PC-3 (cell line): ENCODE results near the gene ABCA3. TPM values are rescaled to one million over a fixed set of nuclear protein-coding genes. Genes with fewer than 3 reads are reported as not detected.

Experiments
- ATAC-seq: fragments of 200-7000 bp; cut with Tn5 transposase; 2 replicates; pipeline ENCODE4 v1.9.1; 2020; ENCODE audit warnings: mild to moderate bottlenecking, moderate library complexity
- BruUV-seq: library from RNA; stranded (reverse); fragments of 400-500 nt; replicated peaks from 2 replicates; lab custom pipeline; 2021; lab: Mats Ljungman, UMichigan
- CTCF ChIA-PET: fragments of 300-600 bp; sonication (Branson Sonifier 250); formaldehyde crosslinking; loops from one replicate; lab custom pipeline; 2022; ENCODE audit warnings: antibody characterized with exemption; lab: Charles Lee
- POLR2A ChIA-PET: fragments of 300-600 bp; sonication (Branson Sonifier 250); formaldehyde crosslinking; loops from one replicate; lab custom pipeline; 2022; ENCODE audit warnings: antibody characterized with exemption; ENCODE audit not compliant: unreplicated experiment; lab: Charles Lee
- DNase-seq: peaks from one replicate; pipeline ENCODE4 v3.0.0-alpha.2; 2015
- H2AFZ ChIP-seq: fragments of 300-600 bp; sonication (generic); 2 replicates; pipeline ENCODE4 v1.6.0; 2016; ENCODE audit warnings: antibody characterized with exemption, low read length
- H3F3A ChIP-seq: fragments of 300-600 bp; sonication (generic); one replicate; pipeline ENCODE4 v1.6.0; 2017; ENCODE audit warnings: antibody characterized with exemption, low read length, control low read depth, mild to moderate bottlenecking; ENCODE audit not compliant: unreplicated experiment
- H3K27ac ChIP-seq: fragments of 300-600 bp; sonication (generic); 2 replicates; pipeline ENCODE4 v1.5.1; 2016; ENCODE audit warnings: mild to moderate bottlenecking, low read length
- H3K27me3 ChIP-seq: fragments of 300-600 bp; sonication (generic); 2 replicates; pipeline ENCODE4 v1.6.1; 2016; ENCODE audit warnings: low read length, mixed read lengths
- H3K36me3 ChIP-seq: fragments of 300-600 bp; sonication (generic); 2 replicates; pipeline ENCODE4 v1.6.1; 2016; ENCODE audit warnings: low read depth, mixed run types, low read length, mixed read lengths
- H3K4me1 ChIP-seq: fragments of 300-600 bp; sonication (generic); 2 replicates; pipeline ENCODE4 v1.5.1; 2016; ENCODE audit warnings: low read length; ENCODE audit not compliant: insufficient read depth
- H3K4me2 ChIP-seq: fragments of 300-600 bp; sonication (generic); 2 replicates; pipeline ENCODE4 v1.6.0; 2016; ENCODE audit warnings: low read length
- H3K4me3 ChIP-seq: fragments of 300-600 bp; sonication (generic); 2 replicates; pipeline ENCODE4 v1.5.1; 2016; ENCODE audit warnings: mild to moderate bottlenecking, low read length, mixed read lengths
- H3K79me2 ChIP-seq: fragments of 300-600 bp; sonication (generic); 2 replicates; pipeline ENCODE4 v1.6.1; 2017; ENCODE audit warnings: low read length, mixed read lengths
- H3K9ac ChIP-seq: fragments of 300-600 bp; sonication (generic); 2 replicates; pipeline ENCODE4 v1.6.0; 2016; ENCODE audit warnings: mild to moderate bottlenecking, low read length
- H3K9me2 ChIP-seq: fragments of 300-600 bp; sonication (generic); replicated peaks from 2 replicates; pipeline ENCODE4 v1.6.1; 2016; ENCODE audit warnings: mixed run types, low read length, mixed read lengths
- H3K9me3 ChIP-seq: fragments of 300-600 bp; sonication (generic); 2 replicates; pipeline ENCODE4 v1.6.1; 2016; ENCODE audit warnings: low read length, mixed read lengths
- H4K20me1 ChIP-seq: fragments of 300-600 bp; sonication (generic); 2 replicates; pipeline ENCODE4 v1.6.1; 2016; ENCODE audit warnings: low read length, mixed read lengths
- CTCF ChIP-seq: fragments of 300-600 bp; sonication (generic); conservative IDR thresholded peaks from 2 replicates; pipeline ENCODE4 v1.5.1; 2017; ENCODE audit warnings: antibody characterized with exemption, low read depth, mild to moderate bottlenecking, low read length
- EZH2 ChIP-seq: fragments of 300-600 bp; sonication (generic); IDR thresholded peaks from one replicate; pipeline ENCODE4 v1.6.1; 2017; ENCODE audit warnings: antibody characterized with exemption, mild to moderate bottlenecking, low read length; ENCODE audit not compliant: unreplicated experiment
- EZH2phosphoT487 ChIP-seq: fragments of 300-600 bp; sonication (generic); IDR thresholded peaks from 2 replicates; pipeline ENCODE4 v1.6.1; 2018; ENCODE audit warnings: mild to moderate bottlenecking, antibody characterized with exemption, low read length, borderline replicate concordance
- intact Hi-C: fragments of 100-400 bp; cut with micrococcal nuclease; formaldehyde crosslinking; loops from 2 replicates; pipeline ENCODE4 v1.9.0; 2023
- total RNA-seq: library from RNA; depleted of rRNA; stranded (reverse); fragments of >200 nt; gene quantifications from 2 replicates; pipeline ENCODE4 v1.2.3, GENCODE V29; 2014

The ABCA3 gene
- total RNA-seq, 1 experiment from 2014 or later, result 11.0 TPM

GRCh38 chr16:2282866-2283555 lies 57.5 kb downstream of the ABCA3 start:
- no TSS peak for BruUV-seq
- POLR2A ChIA-PET, result no interaction called here

GRCh38 chr16:2282262-2282661 lies 58.3 kb downstream of the ABCA3 start:
- H2AFZ ChIP-seq, result no peak overlapping the region
- no TSS peak for BruUV-seq
- POLR2A ChIA-PET, result no interaction called here
- no peaks in the 10 kb centered on the region for H3K9me2 ChIP-seq
- no peak overlapping the region for H3K4me3 ChIP-seq
- TF ChIP-seq EZH2phosphoT487 (no peak), EZH2 (no peak), CTCF (no peak)
- H3K27ac ChIP-seq, result no peak overlapping the region
- H4K20me1 ChIP-seq, result no peaks in the 10 kb centered on the region
- H3K79me2 ChIP-seq, result no peaks in the 10 kb centered on the region
- no peaks in the 10 kb centered on the region for H3K36me3 ChIP-seq
- no peak for DNase-seq
- no peak overlapping the region for H3K4me2 ChIP-seq
- CTCF ChIA-PET, result no interaction called here
- H3K9ac ChIP-seq, result no peak overlapping the region
- no peaks in the 10 kb centered on the region for H3K4me1 ChIP-seq
- no peaks in the 10 kb centered on the region for H3F3A ChIP-seq
- intact Hi-C loops, result no loop called here
- no peaks in the 10 kb centered on the region for H3K27me3 ChIP-seq
- ATAC-seq, result no peak
- no peaks in the 10 kb centered on the region for H3K9me3 ChIP-seq

More at GRCh38 chr16:2282866-2283555, 57.5 kb downstream of the ABCA3 start:
- Histone ChIP-seq H3K27ac (no peak overlapping the region), H2AFZ (no peak overlapping the region), H3K4me1 (no peaks in the 10 kb centered on the region), H3K27me3 (no peaks in the 10 kb centered on the region), H3K4me3 (no peak overlapping the region), H4K20me1 (no peaks in the 10 kb centered on the region), H3K9me3 (no peaks in the 10 kb centered on the region), H3K79me2 (no peaks in the 10 kb centered on the region), H3K4me2 (no peak overlapping the region), H3K9ac (no peak overlapping the region), H3K36me3 (no peaks in the 10 kb centered on the region), H3F3A (no peaks in the 10 kb centered on the region), H3K9me2 (no peaks in the 10 kb centered on the region)
- intact Hi-C loops, result no loop called here
- no peak for ATAC-seq
- TF ChIP-seq EZH2 (no peak), CTCF (no peak), EZH2phosphoT487 (no peak)
- CTCF ChIA-PET, result no interaction called here
- no peak for DNase-seq

- CTCF ChIA-PET, result no interaction called here
- H3K27me3 ChIP-seq, result no peaks in the 10 kb centered on the region
- TF ChIP-seq EZH2phosphoT487, result no peak
- no peak for TF ChIP-seq EZH2
- H3K9me2 ChIP-seq, result no peaks in the 10 kb centered on the region
- no peaks in the 10 kb centered on the region for H3K36me3 ChIP-seq
- H3K9me3 ChIP-seq, result no peaks in the 10 kb centered on the region
- no peak overlapping the region for H3K4me2 ChIP-seq
- DNase-seq (no peak), ATAC-seq (no peak)
- no peaks in the 10 kb centered on the region for H3K79me2 ChIP-seq
- H3F3A ChIP-seq, result no peaks in the 10 kb centered on the region
- H4K20me1 ChIP-seq, result no peaks in the 10 kb centered on the region
- H3K4me1 ChIP-seq, result no peaks in the 10 kb centered on the region
- no peak overlapping the region for H2AFZ ChIP-seq
- H3K4me3 ChIP-seq, result no peak overlapping the region
- POLR2A ChIA-PET, result no interaction called here
- intact Hi-C loops, result no loop called here
- BruUV-seq, result no TSS peak
- H3K27ac ChIP-seq, result no peak overlapping the region
- no peak overlapping the region for H3K9ac ChIP-seq
Observed at GRCh38 chr16:2280981-2281542, 59.5 kb downstream of the ABCA3 start.
